Measurements from ENCODE around the gene STBD1. TPM values are rescaled to one million over a fixed set of nuclear protein-coding genes. Genes with fewer than 3 reads are reported as not detected.
"Not testable (repeated sequence)": the region's sequence is repeated elsewhere in the genome, so short reads cannot be mapped to it uniquely, and the experiment has no call there.

The STBD1 gene
- total RNA-seq, 2 experiments from 2014 or later: 0.09 to 0.14 TPM

DNA sequence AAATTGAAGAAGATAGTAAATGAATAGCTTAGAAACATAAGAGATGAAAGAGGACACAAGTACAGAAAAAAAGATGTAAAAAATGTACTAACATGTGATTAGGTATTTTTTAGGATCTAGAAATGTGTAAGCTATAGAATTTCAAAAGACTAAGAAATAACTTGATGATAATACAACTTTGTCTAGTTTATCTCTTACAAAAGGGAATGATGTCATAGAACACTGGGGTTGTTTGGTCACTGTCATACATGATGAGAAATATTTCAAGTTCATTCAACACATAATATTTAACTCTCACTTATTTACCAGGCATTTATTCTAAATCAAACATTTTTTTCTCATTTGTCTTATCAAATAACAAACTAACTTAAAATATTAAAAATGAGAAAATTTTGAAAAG lies 18.5 kb downstream of the STBD1 start:
- no peak for ATAC-seq
- H3K4me3 Mint-ChIP-seq: no peak overlapping the region
- POLR2A ChIA-PET: no interaction called here
- no peaks in the 10 kb centered on the region for H3K4me1 Mint-ChIP-seq
- CTCF ChIA-PET: interaction anchor here (1.0 to 2.1 kb wide), 3 partner anchors 10 to 145 kb away, joined by 3 to 5 read pairs (median 4); no protein-coding TSS in a partner anchor
- peaks cover 5% of the 10 kb centered on the region for H3K36me3 Mint-ChIP-seq (ENCODE audit: low read depth)
- DNase-seq: no peak
- intact Hi-C loops (cut with DNase I, micrococcal nuclease): no loop called here
- peaks cover 22% of the 10 kb centered on the region for H3K9me3 Mint-ChIP-seq (ENCODE audit: low read depth)
- H3K27me3 Mint-ChIP-seq: peaks cover 4% of the 10 kb centered on the region
- no peak overlapping the region for H3K27ac Mint-ChIP-seq

DNA sequence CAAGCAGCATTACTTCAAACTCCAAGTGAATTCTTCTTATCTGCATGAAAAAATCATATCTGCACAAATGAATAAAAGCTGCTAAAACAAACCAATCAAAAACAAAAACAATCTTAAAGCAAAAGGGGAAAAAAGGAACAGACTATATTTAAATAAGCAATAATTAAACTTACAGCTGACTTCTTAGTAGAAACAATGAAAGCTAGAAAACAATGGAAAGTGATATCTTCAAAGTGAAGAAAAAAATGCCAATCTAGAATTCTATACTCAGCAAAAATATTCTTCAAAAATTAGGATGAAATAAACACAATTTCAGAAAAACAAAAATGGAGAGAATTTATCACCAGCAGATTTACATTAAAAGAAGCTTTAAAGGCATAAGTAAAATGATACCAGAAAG lies 20.0 kb downstream of the STBD1 start:
- Mint-ChIP-seq H3K27me3 (no peaks in the 10 kb centered on the region), H3K36me3 (ENCODE audit: low read depth) (peaks cover 5% of the 10 kb centered on the region), H3K4me1 (no peaks in the 10 kb centered on the region), H3K9me3 (ENCODE audit: low read depth) (peaks cover 17% of the 10 kb centered on the region), H3K4me3 (no peak overlapping the region), H3K27ac (no peak overlapping the region)
- ATAC-seq: no peak
- CTCF ChIA-PET: interaction anchor here (0.7 to 1.9 kb wide), 2 partner anchors 61 to 146 kb away, joined by 3 to 8 read pairs; no protein-coding TSS in a partner anchor
- no peak for DNase-seq
- intact Hi-C loops (cut with DNase I, micrococcal nuclease): no loop called here
- POLR2A ChIA-PET: no interaction called here

DNA sequence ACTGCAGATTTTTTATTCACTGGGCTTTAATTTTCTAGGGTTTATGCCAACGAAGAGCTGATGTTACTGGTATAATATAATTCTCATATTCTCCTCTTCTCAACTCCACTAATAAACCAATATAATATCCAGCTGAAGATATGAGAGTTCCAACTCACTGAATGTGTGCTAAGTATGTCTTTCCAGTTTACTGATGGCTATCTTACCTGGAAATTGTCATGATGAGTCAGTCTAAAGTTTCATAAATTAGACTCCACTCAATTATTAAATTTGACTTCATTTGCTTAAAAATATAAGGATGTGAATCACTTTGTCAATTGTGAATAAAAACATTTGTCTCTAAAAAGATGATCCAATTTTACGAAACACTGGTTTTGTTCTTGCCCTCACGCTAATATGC lies 28.4 kb downstream of the STBD1 start:
- ATAC-seq: no peak
- no peak for DNase-seq
- Mint-ChIP-seq H3K36me3 (ENCODE audit: low read depth) (no peaks in the 10 kb centered on the region), H3K27ac (no peak overlapping the region), H3K4me3 (no peak overlapping the region), H3K27me3 (peaks cover 2% of the 10 kb centered on the region), H3K9me3 (ENCODE audit: low read depth) (no peaks in the 10 kb centered on the region), H3K4me1 (no peaks in the 10 kb centered on the region)
- CTCF ChIA-PET: interaction anchor here (0.6 to 1.4 kb wide), 3 partner anchors 9 to 124 kb away, joined by 3 to 4 read pairs (median 4); no protein-coding TSS in a partner anchor
- POLR2A ChIA-PET: interaction anchor here (0.6 kb wide), 1 partner anchor 38 kb away, joined by 3 read pairs; no protein-coding TSS in a partner anchor
- intact Hi-C loops (cut with DNase I, micrococcal nuclease): no loop called here

DNA sequence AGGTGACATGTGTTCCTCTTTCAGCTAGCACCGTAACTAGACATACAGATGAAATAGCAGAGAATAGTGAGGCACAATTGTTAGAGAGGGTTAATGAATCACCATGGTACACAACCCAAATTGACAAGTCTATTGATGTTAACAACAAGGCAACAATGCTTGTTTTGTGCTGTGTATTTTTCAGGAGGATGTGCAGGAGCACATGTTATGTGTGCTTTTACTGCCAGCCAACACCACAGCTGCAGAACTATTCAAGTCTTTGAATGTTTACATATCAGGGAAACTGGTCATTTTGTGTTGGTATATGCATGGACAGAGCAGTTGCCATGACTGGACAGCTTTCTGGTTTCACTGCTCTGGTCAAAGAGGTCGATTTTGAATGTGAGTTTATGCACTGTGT lies 32.8 kb downstream of the STBD1 start:
- DNase-seq (no peak), ATAC-seq (no peak)
- no peaks in the 10 kb centered on the region for H3K9me3 Mint-ChIP-seq (ENCODE audit: low read depth)
- no peaks in the 10 kb centered on the region for H3K36me3 Mint-ChIP-seq (ENCODE audit: low read depth)
- no peaks in the 10 kb centered on the region for H3K4me1 Mint-ChIP-seq
- ChIA-PET POLR2A (no interaction called here), CTCF (interaction anchor here (1.1 kb wide), 1 partner anchor 160 kb away, joined by 4 read pairs; no protein-coding TSS in a partner anchor)
- intact Hi-C loops (cut with DNase I, micrococcal nuclease): no loop called here
- H3K27me3 Mint-ChIP-seq: peaks cover 7% of the 10 kb centered on the region
- H3K27ac Mint-ChIP-seq: no peak overlapping the region
- no peak overlapping the region for H3K4me3 Mint-ChIP-seq

DNA sequence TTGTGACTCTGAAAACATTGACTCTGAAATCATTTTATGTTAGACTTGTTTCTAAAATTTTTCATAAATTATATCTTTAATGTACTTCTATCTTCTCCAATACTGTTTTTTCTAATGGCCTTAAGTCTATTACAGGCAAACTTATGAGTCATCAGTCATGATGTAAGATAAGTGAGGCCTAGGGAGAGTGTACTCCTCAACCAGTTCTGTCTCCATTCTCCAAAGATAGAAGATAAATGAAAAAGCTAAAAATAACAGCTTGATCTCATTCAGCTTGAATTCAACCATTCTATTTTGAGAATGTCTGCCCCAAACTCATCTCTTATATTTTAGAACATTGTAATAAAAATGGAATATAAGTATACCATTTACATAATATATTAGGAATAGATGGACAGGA lies 34.5 kb downstream of the STBD1 start:
- Mint-ChIP-seq H3K27ac (no peak overlapping the region), H3K4me3 (no peak overlapping the region), H3K9me3 (ENCODE audit: low read depth) (peaks cover 2% of the 10 kb centered on the region), H3K36me3 (ENCODE audit: low read depth) (no peaks in the 10 kb centered on the region), H3K4me1 (no peaks in the 10 kb centered on the region), H3K27me3 (peaks cover 11% of the 10 kb centered on the region)
- intact Hi-C loops (cut with DNase I, micrococcal nuclease): no loop called here
- ATAC-seq (no peak), DNase-seq (no peak)
- POLR2A ChIA-PET: no interaction called here
- CTCF ChIA-PET: no interaction called here

DNA sequence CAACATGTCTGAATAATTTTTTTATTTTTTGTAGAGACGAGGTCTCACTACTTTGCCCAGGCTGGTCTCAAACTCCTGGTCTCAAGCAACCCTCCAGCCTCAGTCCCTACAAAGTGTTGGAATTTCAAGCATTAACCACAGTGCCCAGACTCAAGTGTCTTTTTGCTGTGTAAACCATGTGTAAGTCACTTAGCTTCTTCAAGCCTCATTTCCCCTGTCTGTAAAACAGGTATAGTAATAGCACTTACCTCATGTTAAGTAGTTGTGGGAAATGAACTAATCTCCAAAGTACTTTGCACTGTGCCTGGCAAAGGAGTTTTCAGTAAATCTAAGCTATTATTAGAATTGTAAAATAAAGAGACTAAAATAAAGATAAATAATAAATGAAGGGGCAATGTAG lies 35.7 kb downstream of the STBD1 start:
- intact Hi-C loops (cut with DNase I, micrococcal nuclease): no loop called here
- Mint-ChIP-seq H3K9me3 (ENCODE audit: low read depth) (peaks cover 5% of the 10 kb centered on the region), H3K27ac (no peak overlapping the region), H3K27me3 (peaks cover 11% of the 10 kb centered on the region), H3K4me1 (no peaks in the 10 kb centered on the region), H3K4me3 (no peak overlapping the region), H3K36me3 (ENCODE audit: low read depth) (no peaks in the 10 kb centered on the region)
- ChIA-PET CTCF (interaction anchor here (1.0 kb wide), 1 partner anchor 30 kb away, joined by 3 read pairs; no protein-coding TSS in a partner anchor), POLR2A (interaction anchor here (0.7 kb wide), 1 partner anchor 114 kb away, joined by 3 read pairs; no protein-coding TSS in a partner anchor)
- ATAC-seq: no peak
- DNase-seq: no peak

DNA sequence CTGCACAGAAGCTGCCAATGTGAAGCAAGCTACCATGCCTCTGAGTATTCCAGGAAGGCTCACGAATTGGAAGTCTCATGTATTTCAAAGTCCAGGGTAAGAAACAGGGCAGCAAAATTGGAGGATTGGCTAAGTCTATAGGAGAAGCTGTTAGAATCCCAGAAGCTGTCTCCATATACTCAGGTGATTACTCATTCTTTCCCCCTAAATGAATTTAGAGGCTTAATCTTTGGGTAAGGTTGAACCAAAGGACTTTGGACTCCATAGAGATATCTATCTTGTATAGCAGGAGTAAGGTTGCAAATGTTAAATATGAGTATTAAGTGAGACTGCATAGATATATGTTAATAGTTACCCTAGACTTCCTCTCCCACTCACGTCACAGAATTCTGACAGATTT lies 36.3 kb downstream of the STBD1 start:
- ATAC-seq (no peak), DNase-seq (no peak)
- CTCF ChIA-PET: no interaction called here
- Mint-ChIP-seq H3K27ac (no peak overlapping the region), H3K4me3 (no peak overlapping the region), H3K36me3 (ENCODE audit: low read depth) (no peaks in the 10 kb centered on the region), H3K4me1 (no peaks in the 10 kb centered on the region), H3K27me3 (peaks cover 13% of the 10 kb centered on the region), H3K9me3 (ENCODE audit: low read depth) (peaks cover 10% of the 10 kb centered on the region)
- POLR2A ChIA-PET: interaction anchor here (0.7 kb wide), 1 partner anchor 113 kb away, joined by 3 read pairs; no protein-coding TSS in a partner anchor
- intact Hi-C loops (cut with DNase I, micrococcal nuclease): no loop called here

DNA sequence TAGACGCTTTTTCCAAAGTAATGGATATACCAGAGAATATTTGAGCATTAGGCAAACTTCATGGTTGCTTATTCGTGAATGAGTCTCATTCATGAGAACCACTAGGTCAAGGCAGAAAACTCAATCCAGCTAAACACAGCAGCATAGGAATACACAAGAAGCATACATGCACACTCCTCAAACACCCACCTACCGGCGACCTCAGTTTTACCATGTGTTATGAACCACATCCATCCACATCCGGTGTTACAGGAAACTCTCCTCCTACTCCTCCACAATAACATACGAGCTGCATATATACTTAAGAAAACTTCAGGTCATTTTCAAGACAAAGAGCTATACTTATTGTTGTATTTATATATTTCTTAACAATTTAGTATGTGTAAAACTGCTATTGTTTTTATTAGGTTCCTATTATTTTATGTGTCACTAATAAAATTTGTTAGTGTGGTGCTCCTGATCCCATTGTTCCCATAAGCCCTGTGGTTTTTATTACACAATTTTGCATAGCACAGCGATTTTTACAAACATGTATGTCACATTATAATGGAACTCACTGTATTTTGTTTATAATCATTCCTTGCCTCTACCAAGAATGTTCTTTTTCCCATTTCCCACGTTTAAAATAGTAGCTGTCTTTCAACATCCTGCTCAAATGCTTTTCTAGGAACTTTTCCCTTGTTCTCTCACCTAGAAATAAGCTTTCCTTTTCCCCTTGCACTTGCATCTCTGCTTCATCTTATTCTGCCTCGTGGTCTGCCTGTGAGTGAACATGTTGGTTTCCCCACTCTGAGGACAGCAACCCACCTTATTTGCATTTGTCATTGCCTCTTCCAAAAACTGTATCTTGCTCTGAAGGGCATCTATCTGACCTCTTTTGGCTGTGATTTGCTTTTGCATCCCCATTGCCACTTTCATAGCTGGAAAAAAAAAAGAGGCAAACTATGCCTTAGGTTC lies 48.3 kb downstream of the STBD1 start:
- peaks cover 16% of the 10 kb centered on the region for H3K27me3 Mint-ChIP-seq
- intact Hi-C loops (cut with DNase I, micrococcal nuclease): no loop called here
- ATAC-seq (peak; percentile 77), DNase-seq (peak; percentile 40)
- H3K36me3 Mint-ChIP-seq (ENCODE audit: low read depth): no peaks in the 10 kb centered on the region
- H3K27ac Mint-ChIP-seq: no peak overlapping the region
- POLR2A ChIA-PET: interaction anchor here (1.0 kb wide), 1 partner anchor 175 kb away, joined by 4 read pairs; no protein-coding TSS in a partner anchor
- peaks cover 10% of the 10 kb centered on the region for H3K4me1 Mint-ChIP-seq
- CTCF ChIA-PET: interaction anchor here (0.6 to 2.2 kb wide), 4 partner anchors 24 to 66 kb away, joined by 3 to 8 read pairs (median 4); partner anchors contain the start of gene CCDC158
- H3K4me3 Mint-ChIP-seq: no peak overlapping the region
- peaks cover 14% of the 10 kb centered on the region for H3K9me3 Mint-ChIP-seq (ENCODE audit: low read depth)

DNA sequence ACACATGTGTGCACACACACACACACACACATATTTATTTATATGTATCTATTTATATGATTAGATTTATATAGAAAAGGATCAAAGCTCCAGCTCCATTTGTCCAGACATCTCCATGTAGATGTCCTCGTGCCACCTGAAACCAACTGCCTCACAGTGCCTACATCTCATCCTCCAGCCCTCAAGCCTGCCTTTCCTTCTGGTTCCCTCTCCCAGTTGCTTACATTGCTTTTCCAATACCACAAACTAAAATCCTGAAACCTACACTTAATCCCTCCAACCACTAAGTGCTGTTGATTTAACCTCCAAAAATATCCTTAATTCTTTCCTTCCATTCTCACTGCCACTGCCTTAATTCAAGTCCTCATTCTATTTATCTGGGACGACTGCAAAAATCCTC lies 51.4 kb downstream of the STBD1 start:
- no peak for DNase-seq
- Mint-ChIP-seq H3K4me1 (peaks cover 10% of the 10 kb centered on the region), H3K27me3 (peaks cover 16% of the 10 kb centered on the region), H3K4me3 (no peak overlapping the region), H3K9me3 (ENCODE audit: low read depth) (peaks cover 14% of the 10 kb centered on the region), H3K36me3 (ENCODE audit: low read depth) (no peaks in the 10 kb centered on the region), H3K27ac (no peak overlapping the region)
- intact Hi-C loops (cut with DNase I, micrococcal nuclease): no loop called here
- ATAC-seq: no peak
- CTCF ChIA-PET: no interaction called here
- POLR2A ChIA-PET: no interaction called here

DNA sequence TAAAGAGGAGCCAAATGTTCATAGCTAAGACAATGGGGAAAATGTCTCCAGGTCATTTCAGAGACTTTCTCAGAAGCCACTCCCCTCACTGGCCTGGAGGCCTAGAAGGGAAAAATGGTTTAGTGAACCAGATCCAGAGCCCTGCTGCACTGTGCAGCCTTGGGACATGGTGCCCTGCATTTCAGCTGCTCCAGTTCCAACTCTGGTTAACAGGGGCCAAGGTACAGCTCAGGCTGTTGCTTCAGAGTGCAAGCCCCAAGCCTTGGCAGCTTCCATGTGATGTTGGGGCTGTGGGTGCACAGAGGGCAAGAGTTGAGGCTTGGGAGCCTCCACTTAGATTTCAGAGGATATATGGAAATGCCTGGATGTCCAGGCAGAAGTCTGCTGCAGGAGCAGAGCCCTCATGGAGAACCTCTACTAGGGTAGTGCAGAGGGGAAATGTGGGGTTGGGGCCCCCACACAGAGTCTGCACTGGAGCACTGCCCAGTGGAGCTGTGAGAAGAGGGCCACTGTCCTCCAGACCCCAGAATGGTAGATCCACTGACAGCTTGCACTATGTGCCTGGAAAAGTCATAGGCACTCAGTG lies 53.4 kb downstream of the STBD1 start:
- CTCF ChIA-PET; H3K36me3 Mint-ChIP-seq (ENCODE audit: low read depth); POLR2A ChIA-PET; ATAC-seq; intact Hi-C loops (cut with DNase I, micrococcal nuclease); H3K4me3 Mint-ChIP-seq; DNase-seq; H3K4me1 Mint-ChIP-seq; H3K27ac Mint-ChIP-seq: not testable (repeated sequence)
- Mint-ChIP-seq H3K27me3 (peaks cover 13% of the 10 kb centered on the region), H3K9me3 (ENCODE audit: low read depth) (peaks cover 14% of the 10 kb centered on the region)
